Karpas-422 (cell line): Measurements from ENCODE around the gene TRIP13. TPM values are rescaled to one million over a fixed set of nuclear protein-coding genes. Genes with fewer than 3 reads are reported as not detected.
A peak's percentile ranks its signal among the peaks of the same experiment; 100 is the strongest.

Source experiments
- DNase-seq: peaks from one replicate; pipeline ENCODE4 v3.0.0-alpha.2; 2015
- H2AFZ ChIP-seq: fragments of 200-600 bp; sonication (generic); 2 replicates; pipeline ENCODE4 v1.6.1; 2014; ENCODE audit warnings: antibody characterized with exemption, low read length, mixed read lengths
- H3K27ac ChIP-seq: fragments of 200-600 bp; sonication (generic); 2 replicates; pipeline ENCODE4 v1.5.1; 2014; ENCODE audit warnings: mild to moderate bottlenecking, low read length, moderate library complexity
- H3K27me3 ChIP-seq: fragments of 200-600 bp; sonication (generic); 2 replicates; pipeline ENCODE4 v1.6.1; 2014; ENCODE audit warnings: low read length, mixed read lengths
- H3K36me3 ChIP-seq: fragments of 200-600 bp; sonication (generic); 2 replicates; pipeline ENCODE4 v1.6.1; 2014; ENCODE audit warnings: low read length, mixed read lengths; ENCODE audit not compliant: insufficient read depth
- H3K4me1 ChIP-seq: fragments of 200-600 bp; sonication (generic); 2 replicates; pipeline ENCODE4 v1.6.1; 2014; ENCODE audit warnings: mild to moderate bottlenecking, low read length, mixed read lengths
- H3K4me2 ChIP-seq: fragments of 200-600 bp; sonication (generic); 2 replicates; pipeline ENCODE4 v1.6.1; 2014; ENCODE audit warnings: low read length, low read depth, mild to moderate bottlenecking; ENCODE audit not compliant: poor library complexity, severe bottlenecking
- H3K4me3 ChIP-seq: fragments of 200-600 bp; sonication (generic); 2 replicates; pipeline ENCODE4 v1.5.1; 2014; ENCODE audit warnings: mild to moderate bottlenecking, antibody characterized with exemption, low read length, mixed read lengths
- H3K79me2 ChIP-seq: fragments of 200-600 bp; sonication (generic); 2 replicates; pipeline ENCODE4 v1.6.1; 2014; ENCODE audit warnings: mild to moderate bottlenecking, low read length, mixed read lengths
- H3K9ac ChIP-seq: fragments of 200-600 bp; sonication (generic); 2 replicates; pipeline ENCODE4 v1.6.0; 2014; ENCODE audit warnings: low read length
- H3K9me2 ChIP-seq: fragments of 200-600 bp; sonication (generic), shearing (Covaris generic); replicated peaks from 2 replicates; pipeline ENCODE4 v1.6.0; 2014; ENCODE audit warnings: mild to moderate bottlenecking, low read length, moderate library complexity; ENCODE audit not compliant: insufficient read depth
- H3K9me3 ChIP-seq: fragments of 300-700, 200-600 bp; sonication (generic); 2 replicates; pipeline ENCODE4 v1.6.1; 2014; ENCODE audit warnings: low read length, mixed read lengths
- H4K20me1 ChIP-seq: fragments of 200-600 bp; sonication (generic); 2 replicates; pipeline ENCODE4 v1.6.1; 2014; ENCODE audit warnings: mild to moderate bottlenecking, antibody characterized with exemption, low read length, low read depth; ENCODE audit not compliant: insufficient read depth
- total RNA-seq: library from RNA; depleted of rRNA; stranded (reverse); fragments of >200 nt; shearing (Covaris generic); gene quantifications from 2 replicates; pipeline ENCODE4 v1.2.3, GENCODE V29; 2014; ENCODE audit warnings: low replicate concordance

Gene TRIP13
- total RNA-seq, 1 experiment from 2014 or later = 16.3 TPM

DNA sequence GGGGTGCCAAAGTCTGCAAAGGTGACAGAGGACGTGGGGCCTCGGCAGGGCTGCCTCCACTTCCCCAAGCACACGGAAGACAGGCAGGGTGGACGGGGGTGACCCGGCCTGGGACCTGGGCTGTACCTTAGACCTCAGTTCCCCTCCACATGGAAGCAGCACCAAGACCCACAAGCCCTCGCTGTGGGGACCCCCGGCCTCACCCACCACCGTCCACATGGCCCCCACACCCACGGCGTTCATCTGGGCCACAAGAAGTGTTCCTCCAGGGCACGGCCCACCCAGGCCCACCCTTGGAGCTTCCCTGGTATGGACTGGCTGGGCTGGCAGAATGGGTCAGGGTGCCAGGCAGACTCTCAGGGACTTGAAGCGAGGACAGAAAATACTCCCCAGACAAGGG lies 70.1 kb downstream of the TRIP13 start:
- H3K27ac ChIP-seq = no peak overlapping the region
- no peaks in the 10 kb centered on the region for H3K27me3 ChIP-seq

DNA sequence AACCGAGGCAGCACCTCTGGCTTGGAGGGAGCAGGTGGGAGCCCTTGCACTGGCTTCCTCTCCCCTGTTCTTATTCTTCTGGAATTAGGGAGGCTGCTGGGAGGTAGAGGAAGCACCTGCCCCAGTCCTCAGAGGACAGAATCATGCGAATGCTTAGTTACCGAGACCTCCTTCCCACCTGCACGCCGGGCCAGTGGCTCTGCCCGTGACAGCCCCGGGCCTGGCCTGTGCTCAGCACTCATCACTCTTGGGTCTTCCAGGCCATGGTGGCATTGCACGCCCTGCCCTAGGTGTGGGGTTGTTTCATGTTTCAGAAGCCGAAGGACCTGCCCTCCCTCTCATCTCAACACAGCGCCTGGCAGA lies 70.6 kb downstream of the TRIP13 start:
- no peak overlapping the region for H3K9ac ChIP-seq
- no peak overlapping the region for H3K27ac ChIP-seq
- H3K9me3 ChIP-seq = no peaks in the 10 kb centered on the region
- H3K36me3 ChIP-seq = no peaks in the 10 kb centered on the region
- no peaks in the 10 kb centered on the region for H3K79me2 ChIP-seq
- H4K20me1 ChIP-seq = 0 out of 2 replicates have a peak, but pooled peaks cover 3% of the 10 kb centered on the region
- no peak overlapping the region for H3K4me2 ChIP-seq
- no peaks in the 10 kb centered on the region for H3K27me3 ChIP-seq
- no peak overlapping the region for H2AFZ ChIP-seq
- H3K4me3 ChIP-seq = no peak overlapping the region
- peaks cover 6% of the 10 kb centered on the region for H3K4me1 ChIP-seq
- no peaks in the 10 kb centered on the region for H3K9me2 ChIP-seq
- no peak for DNase-seq

More for the DNA sequence above, 70.1 kb downstream of the TRIP13 start:
- Histone ChIP-seq H3K4me3 (no peak overlapping the region), H3K4me2 (no peak overlapping the region), H4K20me1 (0 out of 2 replicates have a peak, but pooled peaks cover 3% of the 10 kb centered on the region), H3K9me3 (no peaks in the 10 kb centered on the region), H3K9ac (no peak overlapping the region), H3K9me2 (no peaks in the 10 kb centered on the region), H3K36me3 (no peaks in the 10 kb centered on the region), H3K79me2 (no peaks in the 10 kb centered on the region), H2AFZ (no peak overlapping the region), H3K4me1 (peaks cover 6% of the 10 kb centered on the region)
- no peak for DNase-seq

DNA sequence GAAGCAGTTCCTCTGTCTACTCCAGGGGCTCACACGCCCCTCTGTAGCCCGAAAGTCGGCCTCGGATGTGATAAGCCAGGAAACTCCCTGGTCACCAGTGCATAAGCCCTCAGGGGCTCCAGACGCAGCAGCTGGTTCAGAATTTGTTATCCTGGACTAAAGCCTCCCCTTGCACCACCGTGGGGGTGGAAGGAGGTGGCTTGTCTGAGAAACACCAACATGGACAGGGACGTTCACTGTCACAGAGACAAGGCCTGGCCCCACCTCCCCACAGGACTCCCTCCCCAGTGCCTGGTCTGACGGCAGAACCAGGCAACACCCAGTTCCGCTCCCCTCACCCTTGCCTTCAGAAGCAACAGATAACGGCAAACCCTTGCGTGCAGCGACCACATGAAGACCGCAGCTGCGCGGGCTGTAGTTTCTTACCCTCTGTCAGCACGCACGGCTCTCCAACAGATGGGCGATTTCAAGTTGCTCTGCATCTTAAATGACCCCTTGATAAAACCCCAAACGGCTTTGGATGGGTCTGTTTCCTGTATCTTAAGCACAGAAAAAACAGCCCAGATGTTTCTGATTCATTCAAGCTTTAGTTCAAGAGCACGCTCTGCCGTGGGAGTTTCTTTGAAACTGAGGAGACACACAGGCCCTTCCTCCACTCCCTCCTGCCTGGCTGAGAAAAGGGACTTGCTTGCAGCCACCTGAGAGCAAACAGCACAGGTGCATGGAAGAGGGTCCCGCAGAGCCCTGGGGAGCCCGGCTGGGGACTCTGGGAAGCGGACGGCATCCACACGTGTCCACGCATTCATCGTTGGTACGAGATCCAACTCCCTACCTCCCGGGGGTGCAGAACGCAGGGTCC lies 71.2 kb downstream of the TRIP13 start:
- Histone ChIP-seq H3K79me2 (no peaks in the 10 kb centered on the region), H2AFZ (no peak overlapping the region), H3K36me3 (no peaks in the 10 kb centered on the region), H3K4me2 (no peak overlapping the region), H4K20me1 (0 out of 2 replicates have a peak, but pooled peaks cover 3% of the 10 kb centered on the region), H3K4me3 (no peak overlapping the region), H3K4me1 (peaks cover 6% of the 10 kb centered on the region), H3K9me2 (no peaks in the 10 kb centered on the region), H3K27me3 (no peaks in the 10 kb centered on the region), H3K9ac (no peak overlapping the region), H3K9me3 (no peaks in the 10 kb centered on the region), H3K27ac (no peak overlapping the region)
- DNase-seq = no peak

DNA sequence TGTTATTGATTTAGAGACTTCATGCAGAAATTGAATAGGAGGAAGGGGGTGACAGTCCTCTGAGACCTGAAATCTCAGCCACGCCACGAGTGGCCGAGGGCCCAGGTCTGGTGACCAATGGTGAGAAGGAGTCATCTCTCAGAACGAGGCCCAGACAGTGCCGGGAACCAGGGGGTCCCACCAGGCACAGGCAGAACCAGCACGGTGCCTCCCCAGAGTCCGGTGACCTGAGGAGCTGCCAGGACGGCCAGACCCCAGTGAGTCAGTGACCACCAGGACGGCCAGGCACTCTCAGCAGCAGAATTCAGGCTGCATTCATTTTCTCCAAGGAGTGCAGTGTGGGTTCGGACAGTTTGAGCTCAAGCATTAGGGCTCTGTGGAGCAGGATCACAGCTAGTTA lies 72.1 kb downstream of the TRIP13 start:
- Histone ChIP-seq H3K9me3 (no peaks in the 10 kb centered on the region), H3K9me2 (no peaks in the 10 kb centered on the region), H4K20me1 (0 out of 2 replicates have a peak, but pooled peaks cover 3% of the 10 kb centered on the region)

DNA sequence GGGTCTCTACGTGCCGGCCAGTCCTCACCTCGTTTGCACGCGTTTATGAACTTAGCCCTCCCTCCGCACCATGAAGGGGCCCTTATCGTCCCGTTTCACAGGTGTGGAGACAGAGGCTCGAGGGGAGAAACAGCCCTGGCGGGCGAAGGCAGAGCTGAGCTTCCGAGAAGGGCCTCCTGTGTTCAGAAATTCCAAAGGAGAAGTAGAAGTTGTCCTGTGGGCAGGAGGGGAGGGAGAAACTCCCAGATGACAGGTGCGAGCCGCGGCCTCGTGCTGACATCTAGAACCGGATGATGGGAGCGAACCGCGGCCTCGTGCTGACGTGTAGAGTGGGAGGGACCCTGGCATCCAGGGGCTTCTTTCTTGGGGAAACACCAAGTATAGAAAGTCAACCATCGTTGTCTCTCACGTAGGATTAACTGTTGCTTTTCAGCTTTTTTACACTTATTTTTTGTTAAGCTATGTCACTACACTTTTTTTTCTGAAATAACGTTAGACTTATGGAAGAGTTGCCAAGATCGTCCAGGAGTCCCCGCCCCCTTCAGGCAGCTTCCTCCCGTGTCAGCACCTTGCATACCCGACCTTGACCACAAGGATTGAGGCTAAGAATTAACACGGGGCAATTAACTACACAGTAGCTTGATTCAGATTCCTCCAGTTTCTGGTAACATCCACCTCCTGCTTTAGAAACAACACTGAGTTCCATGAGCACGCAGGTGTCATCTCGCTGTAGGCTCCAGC lies 73.1 kb downstream of the TRIP13 start:
- H3K79me2 ChIP-seq = no peaks in the 10 kb centered on the region
- 0 out of 2 replicates have a peak overlapping the region, but pooled peaks have one; percentile 13 for H2AFZ ChIP-seq
- H3K36me3 ChIP-seq = no peaks in the 10 kb centered on the region
- H3K27ac ChIP-seq = no peak overlapping the region
- no peak overlapping the region for H3K4me3 ChIP-seq
- H3K9me2 ChIP-seq = no peaks in the 10 kb centered on the region
- no peak for DNase-seq
- no peak overlapping the region for H3K9ac ChIP-seq
- no peaks in the 10 kb centered on the region for H3K9me3 ChIP-seq
- H4K20me1 ChIP-seq = 0 out of 2 replicates have a peak, but pooled peaks cover 3% of the 10 kb centered on the region
- H3K27me3 ChIP-seq = no peaks in the 10 kb centered on the region
- H3K4me2 ChIP-seq = peak overlapping the region; percentile 5
- H3K4me1 ChIP-seq = peaks cover 6% of the 10 kb centered on the region

More for the DNA sequence above, 72.1 kb downstream of the TRIP13 start:
- Histone ChIP-seq H3K79me2 (no peaks in the 10 kb centered on the region), H3K4me1 (peaks cover 6% of the 10 kb centered on the region), H3K4me2 (no peak overlapping the region), H3K27ac (no peak overlapping the region), H3K27me3 (no peaks in the 10 kb centered on the region), H3K9ac (no peak overlapping the region), H3K4me3 (no peak overlapping the region), H2AFZ (no peak overlapping the region), H3K36me3 (no peaks in the 10 kb centered on the region)
- DNase-seq = no peak

DNA sequence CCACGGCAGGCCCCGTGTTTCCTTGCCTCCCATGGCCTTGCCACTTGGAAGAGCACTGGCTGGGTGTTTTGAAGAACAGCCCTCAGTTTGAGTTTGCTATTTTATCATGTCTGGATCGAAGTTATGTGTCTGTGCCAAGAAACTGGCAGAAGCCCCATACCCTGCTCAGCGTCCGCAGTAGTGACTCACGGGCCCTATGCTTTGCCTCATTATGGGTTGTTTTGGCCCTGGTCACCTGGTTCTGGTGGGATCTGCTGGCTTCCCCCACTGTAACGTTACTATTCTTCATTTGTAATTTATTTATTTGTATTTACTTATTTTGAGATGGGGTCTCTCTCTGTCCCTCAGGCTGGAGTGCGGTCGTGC lies 73.6 kb downstream of the TRIP13 start:
- no peaks in the 10 kb centered on the region for H3K9me3 ChIP-seq
- H3K27me3 ChIP-seq = no peaks in the 10 kb centered on the region
- H3K9me2 ChIP-seq = no peaks in the 10 kb centered on the region
- H3K27ac ChIP-seq = no peak overlapping the region
- H3K9ac ChIP-seq = no peak overlapping the region
- no peaks in the 10 kb centered on the region for H3K36me3 ChIP-seq
- H3K4me2 ChIP-seq = no peak overlapping the region
- no peak overlapping the region for H3K4me3 ChIP-seq
- H3K79me2 ChIP-seq = no peaks in the 10 kb centered on the region
- 0 out of 2 replicates have a peak, but pooled peaks cover 3% of the 10 kb centered on the region for H4K20me1 ChIP-seq
- H2AFZ ChIP-seq = no peak overlapping the region
- peaks cover 6% of the 10 kb centered on the region for H3K4me1 ChIP-seq
- no peak for DNase-seq

DNA sequence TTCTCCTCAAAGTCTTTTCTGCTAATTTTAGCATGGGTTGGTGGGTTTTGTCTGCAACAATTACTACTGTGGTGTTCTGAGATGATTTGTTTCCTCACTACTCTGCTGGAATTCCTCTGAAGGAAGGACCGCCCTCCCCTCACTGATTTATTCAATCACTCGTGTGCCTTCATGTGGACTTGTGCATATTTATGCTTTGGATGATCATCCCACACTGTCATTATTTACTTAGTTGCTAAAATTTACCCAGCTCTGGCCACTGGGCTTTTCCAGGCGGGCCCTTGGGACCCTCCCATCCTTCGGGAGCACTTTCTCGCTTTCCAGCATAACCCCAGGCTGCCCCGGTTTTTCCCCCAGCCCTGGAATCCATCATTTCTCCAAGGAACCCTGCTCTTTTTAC lies 74.3 kb downstream of the TRIP13 start:
- H3K4me1 ChIP-seq = peaks cover 6% of the 10 kb centered on the region
- 0 out of 2 replicates have a peak, but pooled peaks cover 3% of the 10 kb centered on the region for H4K20me1 ChIP-seq
- no peak overlapping the region for H3K27ac ChIP-seq
- H3K27me3 ChIP-seq = no peaks in the 10 kb centered on the region
- no peak overlapping the region for H3K9ac ChIP-seq
- no peak for DNase-seq
- no peak overlapping the region for H2AFZ ChIP-seq
- H3K9me3 ChIP-seq = no peaks in the 10 kb centered on the region
- no peaks in the 10 kb centered on the region for H3K36me3 ChIP-seq
- H3K4me3 ChIP-seq = no peak overlapping the region
- H3K79me2 ChIP-seq = no peaks in the 10 kb centered on the region
- H3K4me2 ChIP-seq = no peak overlapping the region
- H3K9me2 ChIP-seq = no peaks in the 10 kb centered on the region
